GM21423 (cell line): ENCODE measurements around the gene GPR4.
"Not testable (repeated sequence)": the region's sequence is repeated elsewhere in the genome, so short reads cannot be mapped to it uniquely, and the experiment has no call there.

Experiments used
- ATAC-seq: cut with Tn5 transposase; IDR thresholded peaks from one replicate; pipeline ENCODE4 v1.9.1; 2021; ENCODE audit warnings: mild to moderate bottlenecking, moderate library complexity; ENCODE audit not compliant: unreplicated experiment

The GPR4 gene

DNA sequence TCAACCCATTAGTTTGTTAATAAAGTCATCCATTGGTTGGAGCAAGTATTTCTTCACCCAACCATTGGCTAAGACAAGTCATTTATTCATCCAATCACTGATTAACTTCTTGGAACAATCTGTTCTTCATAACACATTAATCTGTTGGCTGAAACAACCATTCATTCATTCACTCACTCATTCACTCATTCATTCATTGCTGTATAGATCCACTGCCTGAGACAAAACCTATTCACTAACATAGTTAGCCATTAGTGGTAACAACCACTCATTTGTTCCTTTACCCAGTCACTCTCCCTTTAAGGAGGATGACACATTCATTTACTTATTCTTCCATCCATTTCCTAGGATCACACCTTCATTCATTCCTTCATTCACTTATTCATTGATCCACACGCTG is 22.0 kb upstream of the GPR4 start:
- ATAC-seq, result no peak

DNA sequence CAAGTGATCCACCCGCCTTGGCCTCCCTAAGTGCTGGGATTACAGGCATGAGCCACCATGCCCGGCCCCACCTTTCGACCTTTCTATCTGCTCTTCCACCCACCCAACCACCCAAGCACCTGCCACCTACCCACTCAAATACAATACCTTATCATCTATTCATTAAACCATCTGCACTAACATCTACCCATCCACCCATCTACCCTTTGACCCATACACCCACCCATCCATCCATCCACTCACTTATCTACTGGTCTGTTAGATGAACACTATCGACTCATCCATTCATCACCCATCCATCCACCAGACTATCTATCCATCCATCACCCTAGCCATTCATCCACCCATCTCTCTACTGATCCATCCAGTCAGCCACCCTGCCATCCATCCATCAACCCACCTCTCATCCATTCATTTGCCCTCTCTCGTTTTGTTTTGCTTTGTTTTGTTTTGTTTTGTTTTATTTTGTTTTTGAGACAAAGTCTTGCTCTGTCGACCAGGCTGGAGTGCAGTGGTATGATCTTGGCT is 20.0 kb upstream of the GPR4 start:
- no peak for ATAC-seq

DNA sequence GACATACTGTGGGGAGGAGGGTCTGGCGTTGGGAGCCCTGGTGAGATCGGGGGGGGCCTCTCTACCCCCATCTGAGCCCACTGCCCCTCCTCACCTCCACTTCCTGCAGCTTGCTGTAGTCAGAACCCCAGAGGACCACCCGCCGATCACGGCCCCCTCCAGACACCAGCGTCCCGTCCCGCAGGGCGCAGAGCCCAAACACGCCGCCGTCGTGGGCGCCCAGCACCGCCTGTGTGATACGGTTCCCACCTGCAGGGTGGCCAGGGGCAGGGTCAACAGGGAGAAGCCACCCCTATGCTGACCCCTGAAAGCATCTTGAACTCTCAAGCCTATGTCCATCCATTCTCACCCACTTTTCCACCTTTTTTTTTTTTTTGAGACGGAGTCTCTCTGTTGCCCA is 19.4 kb upstream of the GPR4 start:
- ATAC-seq, result no peak

DNA sequence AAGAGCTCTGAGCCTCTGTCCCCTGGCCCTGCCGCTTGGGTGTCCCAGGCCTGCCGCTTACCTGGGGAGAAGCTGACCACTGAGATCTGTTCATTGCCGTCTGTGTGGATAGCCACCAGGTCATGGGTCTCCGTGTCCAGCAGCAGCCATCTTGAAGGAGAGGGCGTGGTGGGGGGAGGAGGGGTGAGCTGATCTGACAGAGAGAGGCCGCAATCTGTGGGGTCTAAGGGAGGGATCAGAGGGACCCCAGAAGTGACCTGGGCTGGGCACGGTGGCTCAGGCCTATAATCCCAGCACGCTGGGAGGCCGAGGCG is 14.6 kb upstream of the GPR4 start:
- ATAC-seq, result no peak

DNA sequence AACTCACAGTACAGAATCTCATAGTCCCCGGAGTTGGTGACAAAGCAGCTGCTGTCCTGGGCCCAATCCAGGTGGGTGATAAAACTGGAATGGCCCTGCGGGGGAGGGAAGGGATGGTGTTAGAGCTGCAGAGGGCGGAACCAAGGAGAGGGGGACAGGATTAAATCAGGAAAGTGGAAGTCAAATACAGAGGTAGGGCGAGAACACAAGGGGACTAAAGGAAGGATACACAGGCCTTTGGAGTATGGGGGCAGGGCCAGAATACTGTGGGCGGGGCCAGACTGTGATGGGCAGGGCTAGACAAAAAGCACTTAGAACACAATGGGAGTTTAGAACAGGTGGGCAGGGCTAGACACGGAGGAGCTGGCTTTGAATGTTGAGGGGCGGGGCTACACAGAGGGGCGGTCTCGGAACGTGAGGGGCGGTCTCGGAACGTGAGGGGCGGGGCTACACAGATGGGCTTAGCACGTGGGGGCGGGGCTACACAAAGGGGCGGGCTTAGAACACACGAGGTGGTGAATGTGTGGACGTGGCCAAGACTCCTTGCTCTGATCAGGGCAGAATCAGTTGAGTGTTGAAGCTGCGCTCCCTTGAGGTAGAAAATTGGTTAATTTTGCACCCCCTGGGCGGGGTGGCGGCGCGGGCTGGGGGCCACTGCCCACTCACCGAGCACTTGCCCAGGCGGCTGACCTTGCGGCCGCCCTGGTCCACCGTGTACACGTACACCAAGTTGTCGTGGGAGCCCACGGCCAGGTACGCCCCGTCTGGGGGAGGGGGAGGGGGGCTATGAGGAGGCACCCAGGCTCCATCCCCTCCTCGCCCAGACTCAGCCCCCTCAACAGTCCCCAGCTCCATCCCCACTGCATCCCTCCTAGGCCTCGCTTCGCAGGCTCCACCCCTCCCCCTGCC is 14.0 kb upstream of the GPR4 start:
- ATAC-seq, result no peak

DNA sequence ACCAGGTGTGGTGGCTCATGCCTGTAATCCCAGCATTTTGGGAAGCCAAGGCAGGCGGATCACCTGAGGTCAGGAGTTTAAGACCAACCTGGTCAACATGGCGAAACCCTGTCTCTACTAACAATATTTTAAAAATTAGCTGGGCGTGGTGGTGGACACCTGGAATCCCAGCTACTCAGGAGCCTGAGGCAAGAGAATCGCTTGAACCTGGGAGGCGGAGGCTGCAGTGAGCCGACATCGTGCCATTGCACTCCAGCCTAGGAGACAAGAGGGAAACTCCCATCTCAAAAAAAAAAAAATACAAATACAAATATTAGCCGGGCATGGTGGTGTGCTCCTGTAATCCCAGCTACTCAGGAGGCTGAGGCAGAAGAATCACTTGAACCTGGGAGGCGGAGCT is 13.0 kb upstream of the GPR4 start:
- not testable (repeated sequence) for ATAC-seq

DNA sequence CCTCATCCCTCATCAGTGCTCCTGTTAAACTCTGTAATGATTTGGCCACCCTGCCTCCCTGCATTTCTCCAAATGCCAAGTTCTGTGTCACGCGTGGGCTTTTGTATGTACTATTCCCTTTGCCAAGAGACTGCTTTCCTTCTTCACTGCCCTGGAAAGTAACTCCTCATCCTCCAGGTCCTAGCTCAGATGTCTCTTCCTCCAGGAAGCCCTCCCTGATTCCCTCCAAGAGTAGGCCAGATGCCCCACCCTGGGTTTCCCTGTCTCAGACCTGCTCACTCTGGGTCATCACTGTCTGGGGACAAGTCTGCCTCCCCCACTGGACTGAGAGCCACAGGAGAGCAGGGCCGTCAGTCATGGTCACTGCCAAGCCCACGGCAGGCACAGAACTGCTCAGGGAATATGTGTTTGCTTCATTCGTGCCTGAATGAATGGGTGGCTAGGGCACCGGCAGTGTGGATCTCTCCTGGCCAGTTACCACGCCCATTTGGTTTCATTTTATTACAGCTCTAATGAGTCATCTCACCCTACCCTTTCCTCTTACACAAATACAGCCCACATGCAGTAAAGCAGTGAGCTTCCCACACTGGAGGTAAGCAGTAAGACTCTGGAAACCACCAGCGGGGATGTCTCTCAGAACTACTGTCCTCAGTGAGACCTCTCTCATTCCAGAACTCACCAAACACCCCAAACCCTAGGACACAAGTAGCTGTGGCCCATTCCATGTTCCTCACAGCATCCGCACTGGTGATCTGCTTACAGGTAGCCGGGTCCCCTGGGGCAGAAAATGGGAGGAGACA is 12.1 kb upstream of the GPR4 start:
- ATAC-seq, result peak; percentile 59

DNA sequence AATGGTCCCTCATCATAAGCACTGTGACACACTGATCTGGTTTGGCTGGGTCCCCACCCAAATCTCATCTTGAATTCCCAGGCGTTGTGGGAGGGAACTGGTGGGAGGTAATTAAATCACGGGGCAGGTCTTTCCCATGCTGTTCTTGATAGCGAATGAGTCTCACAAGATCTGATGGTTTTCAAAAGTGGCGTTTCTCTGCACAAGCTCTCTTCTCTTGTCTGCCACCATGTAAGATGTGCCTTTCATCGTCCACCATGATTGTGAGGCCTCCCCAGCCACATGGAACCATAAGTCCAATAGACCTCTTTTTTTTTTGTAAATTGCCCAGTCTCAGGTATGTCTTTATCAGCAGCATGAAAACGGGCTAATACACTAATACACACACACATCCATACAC is 6.9 kb upstream of the GPR4 start:
- ATAC-seq, result no peak

DNA sequence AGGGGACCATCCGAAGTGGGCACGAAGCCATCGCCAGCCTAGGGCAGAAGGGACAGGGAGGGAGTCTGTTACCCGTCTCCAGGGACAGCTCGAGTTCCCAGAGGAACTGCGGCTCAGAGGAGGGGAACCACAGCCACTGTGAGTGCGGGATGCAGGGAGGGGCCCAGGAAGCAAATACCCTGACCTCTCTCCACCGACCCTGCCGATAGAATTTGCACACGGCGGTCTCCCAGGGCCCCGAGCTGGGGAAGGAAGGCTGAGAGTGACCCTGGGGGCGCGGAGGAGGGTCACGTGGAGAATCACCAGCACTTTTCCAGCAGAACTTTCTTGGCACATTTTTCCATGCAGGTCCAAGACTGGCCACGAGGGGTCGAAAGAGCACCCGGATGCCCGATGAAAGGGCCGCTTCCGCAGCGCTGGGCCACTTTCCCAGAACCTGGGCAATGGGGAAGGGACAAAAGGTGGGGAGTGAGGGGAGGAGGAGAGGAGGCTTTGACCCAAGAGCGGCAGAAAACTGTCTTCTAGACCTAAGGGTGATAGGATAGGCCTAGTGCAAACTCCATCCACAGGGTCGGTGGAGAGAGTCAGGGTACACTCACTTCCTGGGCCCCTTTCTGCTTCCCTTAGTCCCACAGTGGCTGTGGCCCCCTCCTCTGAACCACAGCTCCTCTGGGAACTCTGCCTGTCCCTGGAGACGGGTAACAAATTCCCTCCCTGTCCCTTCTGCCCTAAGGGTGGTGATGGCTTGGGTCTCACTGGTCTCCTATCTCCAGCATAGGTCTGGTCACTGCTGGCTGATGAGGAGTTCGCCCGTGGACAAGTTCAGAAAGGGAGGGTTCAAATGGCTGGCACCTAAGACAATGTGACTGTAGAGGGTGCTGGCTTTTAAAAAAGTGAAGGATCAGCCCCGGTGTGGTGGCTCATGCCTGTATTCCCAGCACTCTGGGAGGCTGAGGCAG is 5.3 kb upstream of the GPR4 start:
- ATAC-seq, result no peak

DNA sequence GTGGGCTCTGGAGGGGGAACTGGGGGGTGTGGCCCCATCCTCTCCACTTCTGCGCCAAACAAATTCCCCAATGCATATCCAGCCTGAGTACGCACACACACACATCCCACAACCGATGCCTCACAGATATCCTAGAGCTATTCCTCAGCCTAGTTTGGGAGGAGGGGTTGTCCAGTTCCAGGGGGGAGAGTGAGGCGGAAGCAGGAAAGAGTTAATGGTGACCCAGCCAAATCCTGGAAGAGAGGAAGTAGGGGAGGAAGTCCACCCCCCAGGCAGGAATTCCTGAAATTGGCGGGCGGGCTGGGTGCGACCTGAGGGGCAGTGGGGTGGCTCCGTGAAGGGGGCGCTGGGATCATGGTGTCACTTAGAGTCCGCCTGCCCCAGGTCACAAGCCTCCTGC is 897 bp downstream of the GPR4 start:
- ATAC-seq, result no peak

DNA sequence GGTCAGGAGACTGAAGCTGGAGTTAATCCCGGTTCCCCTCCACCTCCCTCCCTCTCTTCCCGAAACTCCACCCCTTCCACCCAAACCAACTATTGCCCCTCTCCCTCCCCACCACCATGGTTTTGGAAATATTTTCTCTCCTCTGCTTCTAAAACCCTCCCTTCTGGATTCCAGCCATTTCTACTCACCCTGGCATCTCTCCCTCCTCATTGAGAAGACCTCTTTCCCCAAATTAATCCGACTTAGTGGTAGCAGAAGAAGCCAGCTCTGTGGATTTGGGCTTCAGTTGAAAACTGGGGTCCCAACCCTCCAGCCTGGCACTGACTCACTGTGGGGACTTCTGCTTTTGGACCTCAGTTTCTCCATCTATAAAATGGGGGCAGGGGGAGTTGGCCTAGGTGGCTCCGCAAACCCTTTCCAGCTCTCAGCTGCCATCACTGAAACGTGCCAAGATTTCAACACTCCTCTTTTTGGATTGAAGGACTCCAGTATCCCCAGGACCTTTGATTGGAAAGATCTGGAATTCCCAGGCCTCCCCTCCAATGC is 1.6 kb downstream of the GPR4 start:
- ATAC-seq, result no peak

DNA sequence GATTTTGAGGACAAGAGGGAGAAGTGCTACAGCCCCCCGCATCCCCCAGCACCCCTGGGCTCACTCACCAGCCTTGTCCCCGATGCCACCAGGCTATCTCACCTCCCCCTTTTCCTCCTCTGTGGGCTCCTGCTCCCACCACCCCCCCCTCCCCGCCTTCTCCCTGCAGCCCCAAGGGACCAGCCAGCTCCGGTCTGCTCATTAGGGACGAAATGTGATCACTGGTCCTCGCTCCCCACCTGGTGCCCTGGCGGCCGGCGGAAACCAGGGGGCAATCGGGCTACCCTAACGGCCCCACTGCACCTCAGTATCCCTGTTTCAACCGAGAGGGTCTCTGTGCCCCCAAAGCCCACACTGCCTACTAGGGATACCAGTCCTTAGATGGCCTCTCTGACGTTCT is 2.7 kb downstream of the GPR4 start:
- ATAC-seq, result no peak

DNA sequence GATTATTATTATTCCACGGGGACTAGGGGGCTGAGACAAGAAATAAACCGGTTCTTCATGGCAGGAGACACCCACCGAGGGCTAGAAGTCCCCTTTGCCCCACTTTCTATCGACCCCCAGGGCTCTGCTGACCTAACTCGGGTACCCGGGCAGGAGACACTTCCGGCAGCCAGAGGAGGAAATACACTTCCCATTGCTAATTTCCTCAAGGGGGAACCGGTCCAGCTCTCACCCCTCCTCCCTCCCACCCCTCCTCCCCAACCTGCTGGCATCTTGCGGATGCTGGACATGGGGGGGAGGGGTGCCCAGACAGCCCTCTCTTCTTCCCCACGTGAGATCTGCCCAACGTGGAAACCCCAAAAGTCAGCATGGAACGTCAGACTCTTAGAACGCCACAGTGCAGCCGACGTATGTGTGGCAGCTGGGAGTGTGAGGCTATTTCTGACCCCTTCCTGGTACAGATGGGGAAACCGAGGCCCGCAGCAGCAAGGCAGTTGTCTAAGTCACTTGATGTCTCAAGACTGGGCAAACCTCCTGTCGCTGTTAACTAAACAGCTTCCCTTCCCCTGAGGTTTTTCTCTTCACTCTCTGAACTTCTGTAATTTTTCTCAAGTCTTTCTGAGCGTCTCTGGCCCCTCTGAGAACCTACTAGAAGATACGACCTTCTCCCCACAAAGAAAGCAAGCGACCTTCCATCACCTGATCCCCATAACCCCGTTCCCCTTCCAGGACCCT is 3.6 kb downstream of the GPR4 start:
- no peak for ATAC-seq

DNA sequence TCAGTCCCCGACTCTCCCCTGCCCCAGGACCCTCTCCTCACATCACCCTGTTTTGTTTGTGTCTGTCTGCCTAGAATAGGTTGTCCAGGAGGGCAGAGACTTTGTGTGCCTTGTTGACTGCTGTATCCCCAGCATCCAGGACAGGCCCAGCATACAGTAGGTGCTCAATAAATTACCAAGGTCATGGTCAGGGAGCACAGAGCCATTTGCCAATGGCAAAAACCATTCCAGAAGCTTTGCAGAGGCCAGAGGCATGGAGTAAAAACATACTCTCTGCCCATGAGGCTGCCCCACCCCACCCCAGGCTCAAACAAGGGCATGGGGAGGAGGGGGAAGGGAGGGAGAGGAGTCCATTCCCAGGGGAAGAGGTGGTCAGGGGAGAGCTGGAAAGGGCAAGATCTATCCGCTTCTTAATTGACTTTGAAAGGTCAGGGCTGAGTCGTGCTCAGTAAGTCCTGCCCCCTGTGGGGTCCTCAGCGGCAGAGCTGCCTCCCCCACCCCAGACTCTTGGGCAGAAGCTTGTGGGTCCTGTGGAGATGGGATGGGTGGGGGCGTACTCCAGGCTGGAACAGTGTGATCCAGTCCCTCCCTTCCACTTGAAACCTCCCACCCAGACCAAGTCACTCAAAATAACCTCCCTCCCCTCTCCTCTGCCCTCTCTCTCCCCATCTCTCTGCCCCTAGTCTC is 4.4 kb downstream of the GPR4 start:
- ATAC-seq, result no peak

DNA sequence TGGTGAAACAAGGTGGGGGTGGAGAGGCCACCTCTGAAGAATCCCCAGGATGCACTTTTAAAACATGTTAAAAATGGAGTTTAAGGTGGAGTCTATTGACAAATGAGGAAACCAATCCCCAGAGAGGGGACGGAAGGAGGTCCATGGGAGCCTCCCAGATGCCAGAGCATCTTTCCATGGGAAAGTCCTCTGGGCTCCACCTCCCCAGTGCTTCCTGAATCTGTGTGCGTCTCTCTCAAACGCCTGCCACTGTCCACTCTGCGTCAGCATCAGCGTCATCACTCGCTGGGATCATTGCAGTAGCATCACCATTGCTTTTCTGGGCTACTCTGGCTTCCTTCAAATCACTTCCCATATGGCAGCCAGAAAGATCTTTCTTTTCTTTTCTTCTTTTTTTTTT is 6.2 kb downstream of the GPR4 start:
- ATAC-seq, result no peak

DNA sequence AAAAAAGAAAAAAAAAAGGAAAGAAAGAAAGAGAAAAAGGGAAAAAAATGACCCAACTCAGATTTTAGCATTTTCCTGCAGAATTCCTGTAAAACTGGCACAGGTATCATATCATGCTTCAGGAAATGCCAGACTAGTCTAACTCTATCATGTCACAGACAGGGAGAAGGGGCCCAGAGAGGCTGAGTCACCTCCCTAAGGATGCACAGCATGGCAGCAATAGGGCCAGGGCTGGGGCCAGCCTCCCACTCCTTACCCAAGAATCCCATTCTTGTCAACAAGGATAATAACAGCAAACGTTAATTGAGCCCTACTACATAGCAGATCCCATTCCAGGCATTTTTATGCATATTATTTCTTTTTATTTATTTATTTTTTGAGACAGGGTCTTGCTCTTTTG is 8.5 kb downstream of the GPR4 start:
- no peak for ATAC-seq

DNA sequence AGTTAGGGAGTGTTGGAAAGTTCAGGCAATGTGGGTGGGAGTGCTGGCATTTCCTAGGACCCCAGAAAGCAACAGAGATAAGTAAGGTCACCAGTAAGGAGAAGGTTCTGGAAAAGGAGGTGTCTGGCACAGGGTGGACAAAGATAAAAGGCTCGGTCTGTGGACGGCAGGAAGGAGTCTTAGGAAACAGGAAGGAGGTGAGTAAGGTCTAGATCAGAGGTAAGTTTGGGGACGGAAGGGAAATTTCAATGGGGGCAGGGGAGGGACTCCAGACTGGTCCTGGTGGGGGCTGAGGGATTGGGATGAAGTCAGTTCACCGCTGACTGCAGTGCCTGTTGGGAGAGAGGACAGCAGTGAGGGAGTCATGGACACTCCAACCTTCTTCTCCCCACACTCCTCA is 9.6 kb downstream of the GPR4 start:
- no peak for ATAC-seq

DNA sequence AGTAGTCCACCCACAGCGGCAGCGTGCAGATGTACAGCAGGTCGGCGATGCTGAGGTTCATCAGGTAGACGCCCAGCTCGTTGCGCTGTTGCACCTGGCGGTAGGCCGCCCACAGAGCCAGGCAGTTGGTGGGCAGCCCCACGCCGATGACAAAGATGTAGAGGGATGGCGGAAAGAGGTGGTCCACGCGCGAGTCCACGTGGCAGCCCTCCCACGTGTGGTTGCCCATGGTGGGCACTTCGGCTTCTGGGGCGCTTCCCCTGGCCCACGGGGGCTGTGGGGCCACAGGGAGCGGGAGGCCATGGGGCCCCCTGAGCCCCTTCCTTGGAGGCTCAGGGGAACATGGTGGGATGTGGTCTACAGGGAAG is 10.4 kb downstream of the GPR4 start:
- no peak for ATAC-seq

DNA sequence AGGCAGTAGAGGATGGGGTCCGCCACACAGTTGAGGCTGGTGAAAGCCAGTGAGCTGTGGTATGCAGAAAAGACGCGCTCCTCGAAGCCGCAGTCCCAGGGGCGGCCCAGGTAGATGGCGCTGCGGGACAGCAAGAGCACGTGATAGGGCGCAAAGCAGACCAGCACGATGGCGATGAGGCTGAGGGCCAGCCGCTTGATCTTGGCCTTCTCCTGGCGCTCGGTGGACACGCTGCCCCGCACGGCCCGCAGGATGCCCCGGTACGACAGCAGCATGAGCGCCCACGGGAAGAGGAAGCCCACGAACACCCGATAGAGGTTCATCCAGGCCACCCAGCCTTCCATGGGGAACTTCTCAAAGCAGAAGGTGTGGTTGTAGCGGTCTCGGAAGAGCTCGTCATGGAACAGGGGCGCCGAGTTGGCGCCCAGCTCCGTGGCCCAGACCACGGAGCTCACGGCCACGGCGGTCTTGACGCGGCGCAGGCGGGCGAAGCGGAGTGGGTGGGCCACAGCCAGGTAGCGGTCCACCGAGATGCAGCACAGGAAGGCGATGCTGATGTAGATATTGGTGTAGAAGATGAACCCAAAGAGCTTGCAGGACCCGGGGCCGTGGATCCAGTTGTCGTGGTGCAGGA is 10.9 kb downstream of the GPR4 start:
- no peak for ATAC-seq
